ENCODE data around the gene HOXB9. TPM values are rescaled to one million over a fixed set of nuclear protein-coding genes. Genes with fewer than 3 reads are reported as not detected.

Gene HOXB9
- polyA plus RNA-seq, 3 donors, result not detected

GRCh38 chr17:48597778-48598631, 28.2 kb downstream of the HOXB9 start:
- peak; percentile 45 to 59 (median 47) for DNase-seq
- Histone ChIP-seq H2AFZ (ENCODE audit: insufficient read depth, low read depth, low read length, poor library complexity, severe bottlenecking) (peak overlapping the region; percentile 80), H3K27me3 (ENCODE audit: control insufficient read depth in 2 of 2, insufficient read depth in 2 of 2, low read length in 2 of 2) (peaks cover 74 to 100% of the 10 kb centered on the region in 2 donors), H3K9ac (ENCODE audit: insufficient read depth, low read length, poor library complexity, severe bottlenecking) (peak overlapping the region; percentile 19), H3K27ac (ENCODE audit: low read depth in 1 of 2, low read length in 2 of 2) (no peak overlapping the region), H3K4me3 (replicated peaks in 1 of 3; ENCODE audit: low read depth in 2 of 3, low read length in 3 of 3) (peak overlapping the region in 2 of 3 experiments; percentile 21 to 68), H3K36me3 (replicated peaks in 1 of 2; ENCODE audit: control insufficient read depth in 1 of 2, insufficient read depth in 2 of 2, low read length in 2 of 2) (no peaks in the 10 kb centered on the region), H3K9me3 (replicated peaks in 1 of 2; ENCODE audit: control insufficient read depth in 1 of 2, insufficient read depth in 1 of 2, low read length in 2 of 2) (peaks cover 0 to 48% of the 10 kb centered on the region in 2 donors), H3K4me2 (replicated peaks; ENCODE audit: extremely low read depth, low read length, poor library complexity, severe bottlenecking) (peak overlapping the region; percentile 77), H3K79me2 (ENCODE audit: insufficient read depth, low read length) (no peaks in the 10 kb centered on the region), H3K4me1 (ENCODE audit: control insufficient read depth in 1 of 2, insufficient read depth in 2 of 2, low read length in 2 of 2) (peaks cover 27 to 30% of the 10 kb centered on the region in 2 donors), H4K20me1 (ENCODE audit: insufficient read depth, low read length) (no peaks in the 10 kb centered on the region)
- Mint-ChIP-seq H3K4me3 (peak overlapping the region; percentile 73 to 93), H3K36me3 (peaks cover 12 to 18% of the 10 kb centered on the region in 2 donors), H3K9me3 (peaks cover 0 to 35% (median 13%) of the 10 kb centered on the region in 7 donors), H3K27ac (no peak overlapping the region), H3K27me3 (ENCODE audit: low read depth in 3 of 3) (peaks cover 99 to 100% (median 100%) of the 10 kb centered on the region in 3 donors), H3K4me1 (peaks cover 35% of the 10 kb centered on the region)
- under 1% methylated on average over 46 of the region's 68 CpGs for WGBS (ENCODE audit: insufficient coverage)
- TF ChIP-seq CTCF (IDR thresholded peaks at IDR 0.05), result no peak
- intact Hi-C loops (cut with micrococcal nuclease), result loop anchor here in 1 of 2 donors (2.0 kb wide), 1 partner anchor 17 kb away; the partner anchor contains the start of gene HOXB8

GRCh38 chr17:48597528-48597777, 28.7 kb downstream of the HOXB9 start:
- Histone ChIP-seq H3K4me1 (ENCODE audit: control insufficient read depth in 1 of 2, insufficient read depth in 2 of 2, low read length in 2 of 2) (peaks cover 27 to 30% of the 10 kb centered on the region in 2 donors), H4K20me1 (ENCODE audit: insufficient read depth, low read length) (no peaks in the 10 kb centered on the region), H3K4me3 (replicated peaks in 1 of 3; ENCODE audit: low read depth in 2 of 3, low read length in 3 of 3) (peak overlapping the region in 2 of 3 experiments; percentile 21 to 68), H3K27ac (ENCODE audit: low read depth in 1 of 2, low read length in 2 of 2) (no peak overlapping the region), H3K36me3 (replicated peaks in 1 of 2; ENCODE audit: control insufficient read depth in 1 of 2, insufficient read depth in 2 of 2, low read length in 2 of 2) (no peaks in the 10 kb centered on the region), H3K79me2 (ENCODE audit: insufficient read depth, low read length) (no peaks in the 10 kb centered on the region), H3K27me3 (ENCODE audit: control insufficient read depth in 2 of 2, insufficient read depth in 2 of 2, low read length in 2 of 2) (peaks cover 76 to 100% of the 10 kb centered on the region in 2 donors), H2AFZ (ENCODE audit: insufficient read depth, low read depth, low read length, poor library complexity, severe bottlenecking) (peak overlapping the region; percentile 80), H3K4me2 (replicated peaks; ENCODE audit: extremely low read depth, low read length, poor library complexity, severe bottlenecking) (peak overlapping the region; percentile 77), H3K9ac (ENCODE audit: insufficient read depth, low read length, poor library complexity, severe bottlenecking) (peak overlapping the region; percentile 19), H3K9me3 (replicated peaks in 1 of 2; ENCODE audit: control insufficient read depth in 1 of 2, insufficient read depth in 1 of 2, low read length in 2 of 2) (peaks cover 0 to 48% of the 10 kb centered on the region in 2 donors)
- H3K27ac Mint-ChIP-seq, result no peak overlapping the region
- H3K4me3 Mint-ChIP-seq, result peak overlapping the region; percentile 73 to 93
- H3K9me3 Mint-ChIP-seq, result peaks cover 0 to 34% (median 16%) of the 10 kb centered on the region in 7 donors
- peaks cover 99 to 100% (median 100%) of the 10 kb centered on the region in 3 donors for H3K27me3 Mint-ChIP-seq (ENCODE audit: low read depth in 3 of 3)
- no peak for DNase-seq
- 0% methylated on average over 12 of the region's 16 CpGs for WGBS (ENCODE audit: insufficient coverage)
- peaks cover 12 to 18% of the 10 kb centered on the region in 2 donors for H3K36me3 Mint-ChIP-seq
- peaks cover 38% of the 10 kb centered on the region for H3K4me1 Mint-ChIP-seq
- intact Hi-C loops (cut with micrococcal nuclease), result loop anchor here in 1 of 2 donors (2.0 kb wide), 1 partner anchor 17 kb away; the partner anchor contains the start of gene HOXB8
- TF ChIP-seq CTCF (IDR thresholded peaks at IDR 0.05), result no peak
